NCI-H1436 (cell line): Measurements from ENCODE around the gene EDEM2.
"Not testable (repeated sequence)": the region's sequence is repeated elsewhere in the genome, so short reads cannot be mapped to it uniquely, and the experiment has no call there.

Source experiments
- DNase-seq: peaks from one replicate; lab custom pipeline; 2025; lab: John Stamatoyannopoulos, UW

EDEM2 gene

GRCh38 chr20:35125753-35126152 lies 21.4 kb downstream of the EDEM2 start:
- no peak for DNase-seq

DNA sequence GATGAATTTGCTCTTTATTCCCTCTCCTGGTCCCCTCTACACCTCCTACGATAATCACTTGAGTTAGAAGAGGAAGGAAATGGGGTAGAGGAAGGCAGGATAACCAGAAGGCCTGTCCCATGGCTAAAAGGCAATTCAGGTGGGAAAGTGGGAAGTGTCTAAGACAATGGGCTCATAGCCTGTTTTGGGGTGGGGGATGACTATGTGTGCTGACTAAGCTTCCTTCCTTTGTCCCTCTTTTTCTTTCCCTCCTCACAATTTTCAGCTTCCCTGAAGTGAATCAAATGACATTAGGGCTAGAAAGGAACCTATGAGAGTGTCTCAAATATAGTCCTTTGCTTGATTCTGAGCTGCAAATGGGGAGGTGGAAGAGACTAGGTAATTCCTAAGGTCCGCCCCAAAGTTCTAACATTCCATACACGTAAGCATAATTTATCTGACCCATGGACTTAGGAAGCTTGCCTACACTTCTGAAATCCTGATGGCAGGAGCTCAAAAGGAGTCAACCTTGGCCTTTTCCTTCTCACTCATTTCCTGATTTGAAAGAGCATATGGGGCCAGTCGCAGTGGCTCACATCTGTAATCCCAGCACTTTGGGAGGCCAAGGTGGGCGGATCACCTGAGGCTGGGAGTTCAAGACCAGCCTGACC lies 24.3 kb downstream of the EDEM2 start:
- DNase-seq, result no peak

GRCh38 chr20:35121186-35121585 lies 25.9 kb downstream of the EDEM2 start:
- DNase-seq, result no peak

- DNase-seq, result no peak
These were observed 27.0 kb downstream of the EDEM2 start for GRCh38 chr20:35120012-35120701.

DNA sequence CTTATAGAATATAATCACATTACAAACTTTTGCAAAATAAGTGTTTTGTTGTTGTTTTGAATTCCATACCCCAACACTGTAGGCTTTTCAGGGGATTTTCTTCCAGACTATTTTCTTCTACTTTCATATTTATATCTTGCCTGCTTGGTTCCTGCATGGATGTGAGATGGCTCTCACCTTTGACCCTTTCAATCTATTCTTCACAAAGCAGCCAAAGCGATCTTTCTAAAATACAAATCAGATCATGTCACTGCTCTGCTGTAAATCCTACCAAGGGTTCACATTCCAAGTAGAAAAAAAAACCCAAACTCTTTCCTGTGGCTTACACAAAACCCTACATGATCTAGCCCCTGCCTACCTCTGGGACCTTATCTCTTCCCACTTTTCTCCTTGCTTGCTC lies 29.5 kb downstream of the EDEM2 start:
- no peak for DNase-seq

GRCh38 chr20:35117196-35117595 lies 29.9 kb downstream of the EDEM2 start:
- no peak for DNase-seq

- DNase-seq, result no peak
These were observed 30.9 kb downstream of the EDEM2 start for GRCh38 chr20:35116258-35116657.

GRCh38 chr20:35115606-35116005 lies 31.5 kb downstream of the EDEM2 start:
- DNase-seq, result no peak

- not testable (repeated sequence) for DNase-seq
These were observed 34.9 kb downstream of the EDEM2 start for GRCh38 chr20:35112276-35112675.

GRCh38 chr20:35111141-35111888 lies 35.8 kb downstream of the EDEM2 start:
- no peak for DNase-seq

- DNase-seq, result no peak
These were observed 38.2 kb downstream of the EDEM2 start for GRCh38 chr20:35108921-35109320.

- no peak for DNase-seq
These were observed 40.2 kb downstream of the EDEM2 start for GRCh38 chr20:35106827-35107380.

DNA sequence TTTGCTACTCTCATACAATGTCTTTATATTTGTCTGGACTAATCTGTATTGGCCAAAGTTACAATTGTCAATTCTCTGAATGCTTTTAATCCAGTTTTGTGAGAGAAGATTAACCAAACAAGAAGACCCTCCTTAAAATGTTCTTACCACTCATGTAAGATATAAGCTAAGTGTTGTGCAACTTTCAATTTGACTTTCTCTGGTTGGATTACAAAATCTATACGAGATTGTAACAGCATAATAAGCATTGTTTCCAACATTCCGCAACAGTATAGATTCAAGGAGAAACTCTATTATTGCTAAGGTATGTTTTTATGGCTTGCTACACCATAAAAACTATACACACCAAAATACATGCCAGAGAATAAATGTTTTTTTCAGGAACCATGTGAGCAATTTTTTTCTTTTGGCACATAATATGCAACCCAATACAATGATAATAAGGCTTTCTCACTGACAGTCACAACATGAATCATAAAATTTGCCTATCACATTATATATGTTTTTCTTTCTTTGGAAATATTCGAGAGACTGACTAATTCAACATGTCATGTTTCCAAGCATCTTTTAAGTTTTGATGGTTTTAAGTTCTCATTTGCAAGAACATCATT lies 42.3 kb downstream of the EDEM2 start:
- DNase-seq, result no peak

GRCh38 chr20:35101620-35102019 lies 45.5 kb downstream of the EDEM2 start:
- no peak for DNase-seq

- DNase-seq, result no peak
These were observed 53.8 kb downstream of the EDEM2 start for GRCh38 chr20:35093267-35093884.

GRCh38 chr20:35092524-35093266 lies 54.4 kb downstream of the EDEM2 start, which contains the start of gene TRPC4AP:
Gene TRPC4AP (minus strand): TSS chr20:35092807. CDS start chr20:35092781, 26 bp downstream.
- peak; percentile 85 for DNase-seq

- peak; percentile 13 for DNase-seq
These were observed 55.2 kb downstream of the EDEM2 start for GRCh38 chr20:35091816-35092523.

DNA sequence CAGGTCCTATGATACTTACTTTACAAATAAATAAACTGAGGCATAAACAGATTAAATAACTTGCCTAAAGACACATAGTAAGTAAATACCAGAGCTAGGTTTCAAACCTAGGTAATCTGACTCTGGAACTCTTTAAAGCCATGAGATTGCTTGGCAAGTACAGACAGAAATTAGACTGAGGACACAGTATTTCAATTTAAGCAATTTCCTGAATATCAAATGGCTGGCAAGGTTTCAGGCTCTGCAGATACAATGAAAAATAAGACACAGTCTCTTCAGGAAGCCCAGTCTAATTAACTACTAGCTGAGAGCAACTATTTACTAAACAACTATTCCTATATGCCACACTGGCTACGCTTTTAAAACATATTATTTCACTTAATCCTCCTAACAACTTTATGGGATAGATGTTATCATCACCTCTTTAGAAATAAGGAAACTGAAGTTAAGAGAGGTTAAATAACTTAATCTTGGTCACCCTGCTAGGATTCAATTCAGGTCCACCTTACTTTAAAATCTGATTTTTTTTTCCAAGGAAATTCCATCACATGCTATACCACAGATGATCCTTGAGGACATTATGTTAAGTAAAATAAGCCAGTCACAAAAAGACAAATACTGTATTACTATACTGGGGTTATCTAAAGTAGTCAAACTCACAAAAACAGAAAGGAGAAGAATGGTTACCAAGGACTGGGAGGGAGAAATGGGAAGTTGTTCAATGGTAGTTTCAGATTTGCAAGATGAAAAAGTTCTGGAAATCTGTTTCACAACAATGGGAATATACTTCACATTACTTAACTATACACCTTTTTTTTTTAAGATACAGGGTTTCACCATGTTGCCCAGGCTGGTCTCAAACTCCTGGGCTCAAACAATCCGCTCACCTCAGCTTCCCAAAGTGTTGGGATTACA lies 58.6 kb downstream of the EDEM2 start:
- DNase-seq, result peak; percentile 6

DNA sequence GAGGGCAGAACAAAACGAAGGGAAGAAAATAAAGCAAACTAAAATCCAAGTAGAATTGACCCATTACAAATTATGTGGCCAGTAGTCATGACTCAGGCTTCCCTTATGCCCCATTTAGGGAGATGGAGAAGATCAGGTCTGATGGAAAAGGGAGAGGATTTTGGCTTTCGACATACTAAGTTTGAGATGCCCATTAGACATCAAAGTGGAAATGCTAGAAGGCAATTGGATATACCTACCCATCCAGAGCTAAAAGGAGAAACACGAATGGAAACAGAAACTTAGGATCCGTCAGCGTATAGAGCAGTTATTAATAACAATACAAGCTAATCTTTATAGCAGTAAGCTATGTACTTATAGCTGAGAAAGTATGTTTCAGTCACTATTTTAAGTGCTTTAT lies 59.3 kb downstream of the EDEM2 start:
- no peak for DNase-seq
